ENCODE data around the gene XCR1.

XCR1 gene

GRCh38 chr3:45981346-45982074 is 45.8 kb downstream of the XCR1 start:
- Histone ChIP-seq H3K9me3 (no peaks in the 10 kb centered on the region), H3K27ac (peak overlapping the region in 1 of 2 donors; percentile 99), H3K36me3 (peaks cover 63 to 77% (median 76%) of the 10 kb centered on the region in 3 donors), H3K27me3 (no peaks in the 10 kb centered on the region), H3K4me1 (peaks cover 0 to 61% (median 35%) of the 10 kb centered on the region in 4 donors), H3K4me3 (no peak overlapping the region)
- TF ChIP-seq, protein P1, sequence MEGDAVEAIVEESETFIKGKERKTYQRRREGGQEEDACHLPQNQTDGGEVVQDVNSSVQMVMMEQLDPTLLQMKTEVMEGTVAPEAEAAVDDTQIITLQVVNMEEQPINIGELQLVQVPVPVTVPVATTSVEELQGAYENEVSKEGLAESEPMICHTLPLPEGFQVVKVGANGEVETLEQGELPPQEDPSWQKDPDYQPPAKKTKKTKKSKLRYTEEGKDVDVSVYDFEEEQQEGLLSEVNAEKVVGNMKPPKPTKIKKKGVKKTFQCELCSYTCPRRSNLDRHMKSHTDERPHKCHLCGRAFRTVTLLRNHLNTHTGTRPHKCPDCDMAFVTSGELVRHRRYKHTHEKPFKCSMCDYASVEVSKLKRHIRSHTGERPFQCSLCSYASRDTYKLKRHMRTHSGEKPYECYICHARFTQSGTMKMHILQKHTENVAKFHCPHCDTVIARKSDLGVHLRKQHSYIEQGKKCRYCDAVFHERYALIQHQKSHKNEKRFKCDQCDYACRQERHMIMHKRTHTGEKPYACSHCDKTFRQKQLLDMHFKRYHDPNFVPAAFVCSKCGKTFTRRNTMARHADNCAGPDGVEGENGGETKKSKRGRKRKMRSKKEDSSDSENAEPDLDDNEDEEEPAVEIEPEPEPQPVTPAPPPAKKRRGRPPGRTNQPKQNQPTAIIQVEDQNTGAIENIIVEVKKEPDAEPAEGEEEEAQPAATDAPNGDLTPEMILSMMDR (IDR thresholded peaks at IDR 0.05), result no peak
- no peak for DNase-seq
- intact Hi-C loops (cut with DNase I; ENCODE audit: low total_unique reads), result loop anchor here (10.0 kb wide), 2 partner anchors 387 to 713 kb away; partner anchors contain the start of genes ALS2CL and LIMD1

DNA sequence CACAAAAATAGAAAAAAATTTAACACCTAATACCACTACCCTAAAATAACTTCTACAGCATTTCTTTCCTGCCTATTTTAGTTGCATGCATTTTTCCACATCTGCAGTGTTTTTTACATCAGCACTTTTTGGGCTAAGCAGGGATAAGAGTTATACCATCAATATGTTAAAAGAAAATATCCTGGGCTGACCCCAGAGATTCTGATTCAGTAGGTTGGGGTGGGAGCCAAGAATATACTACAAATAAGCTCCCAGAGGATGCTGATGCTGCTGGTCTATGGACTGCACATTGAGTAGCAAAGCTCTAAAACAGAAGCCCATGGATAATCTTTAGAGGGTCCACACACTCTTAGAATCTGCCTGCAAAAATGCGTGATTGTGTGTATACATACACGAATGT is 46.5 kb downstream of the XCR1 start:
- DNase-seq, result no peak
- no peaks in the 10 kb centered on the region for H3K9me3 ChIP-seq
- intact Hi-C loops (cut with DNase I; ENCODE audit: low total_unique reads), result loop anchor here (10.0 kb wide), 2 partner anchors 386 to 714 kb away; partner anchors contain the start of genes ALS2CL and LIMD1

GRCh38 chr3:45980229-45980813 is 47.0 kb downstream of the XCR1 start:
- H3K36me3 ChIP-seq, result peaks cover 69 to 89% (median 88%) of the 10 kb centered on the region in 3 donors
- peaks cover 0 to 49% (median 23%) of the 10 kb centered on the region in 4 donors for H3K4me1 ChIP-seq
- intact Hi-C loops (cut with DNase I; ENCODE audit: low total_unique reads), result loop anchor here (10.0 kb wide), 2 partner anchors 386 to 714 kb away; partner anchors contain the start of genes ALS2CL and LIMD1
- H3K27me3 ChIP-seq, result no peaks in the 10 kb centered on the region
- TF ChIP-seq, protein P1 (IDR thresholded peaks at IDR 0.05), result no peak
- no peak for DNase-seq
- no peak overlapping the region for H3K27ac ChIP-seq
- H3K9me3 ChIP-seq, result no peaks in the 10 kb centered on the region
- no peak overlapping the region for H3K4me3 ChIP-seq

More for the DNA sequence above, 46.5 kb downstream of the XCR1 start:
- TF ChIP-seq, protein P1 (IDR thresholded peaks at IDR 0.05), result no peak
- peaks cover 0 to 54% (median 28%) of the 10 kb centered on the region in 4 donors for H3K4me1 ChIP-seq
- H3K36me3 ChIP-seq, result peaks cover 69 to 84% (median 83%) of the 10 kb centered on the region in 3 donors
- H3K27me3 ChIP-seq, result no peaks in the 10 kb centered on the region
- H3K27ac ChIP-seq, result no peak overlapping the region
- no peak overlapping the region for H3K4me3 ChIP-seq

- Histone ChIP-seq H3K9me3 (no peaks in the 10 kb centered on the region), H3K4me1 (peaks cover 0 to 40% (median 14%) of the 10 kb centered on the region in 4 donors), H3K27me3 (no peaks in the 10 kb centered on the region), H3K36me3 (peaks cover 76 to 94% (median 93%) of the 10 kb centered on the region in 3 donors), H3K4me3 (no peak overlapping the region), H3K27ac (no peak overlapping the region)
- intact Hi-C loops (cut with DNase I; ENCODE audit: low total_unique reads), result no loop called here
- DNase-seq, result no peak
- TF ChIP-seq, protein P1 (IDR thresholded peaks at IDR 0.05), result no peak
Measured at GRCh38 chr3:45979378-45979777, 47.9 kb downstream of the XCR1 start.

DNA sequence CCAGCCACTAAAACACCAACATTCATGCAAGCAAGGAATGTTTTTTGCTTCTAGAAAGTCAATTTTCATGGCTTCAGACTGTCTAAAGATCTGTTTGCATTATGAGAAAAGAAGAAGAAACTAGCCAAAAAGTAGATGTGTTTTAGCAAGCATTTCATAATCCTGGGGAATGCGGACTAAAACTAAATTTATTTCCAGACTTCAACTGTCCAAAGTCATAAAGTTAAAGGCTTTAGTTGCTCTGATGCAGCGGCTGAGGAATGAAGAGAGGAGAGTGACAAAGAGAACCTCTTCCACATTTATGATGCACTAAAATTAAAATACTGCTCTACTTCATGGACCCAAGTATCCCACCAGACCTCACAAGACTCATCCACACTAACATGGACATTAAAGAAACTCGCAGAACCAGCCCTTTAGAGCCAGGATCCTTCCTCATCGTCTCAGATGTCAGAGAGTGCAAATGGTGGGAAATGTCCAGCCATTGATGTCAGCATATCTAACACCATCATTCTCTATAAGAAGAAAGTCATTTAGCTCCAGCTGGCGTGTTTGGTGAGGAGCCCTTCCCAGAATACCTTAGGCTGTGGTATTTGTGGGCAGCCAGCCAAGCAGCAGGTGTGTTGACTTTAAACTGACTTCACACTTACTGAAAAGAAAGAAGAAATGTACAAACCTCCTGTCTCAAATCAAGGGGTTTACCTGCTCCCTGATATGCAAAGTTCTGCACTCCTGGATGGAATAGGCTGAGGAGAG is 49.1 kb downstream of the XCR1 start:
- TF ChIP-seq, protein P1 (IDR thresholded peaks at IDR 0.05), result no peak
- no peak for DNase-seq
- H3K4me1 ChIP-seq, result peaks cover 0 to 32% (median 3%) of the 10 kb centered on the region in 4 donors
- no peaks in the 10 kb centered on the region for H3K27me3 ChIP-seq
- intact Hi-C loops (cut with DNase I; ENCODE audit: low total_unique reads), result no loop called here
- H3K36me3 ChIP-seq, result peaks cover 69 to 91% (median 90%) of the 10 kb centered on the region in 3 donors
- peak overlapping the region; percentile 18 for H3K27ac ChIP-seq
- H3K4me3 ChIP-seq, result no peak overlapping the region
- no peaks in the 10 kb centered on the region for H3K9me3 ChIP-seq
